GM18907 (cell line): Measurements from ENCODE around the gene TMEM179.
"Not testable (repeated sequence)": the region's sequence is repeated elsewhere in the genome, so short reads cannot be mapped to it uniquely, and the experiment has no call there.

Source experiments
- ATAC-seq: cut with Tn5 transposase; IDR thresholded peaks from one replicate; pipeline ENCODE4 v1.9.1; 2021; ENCODE audit warnings: mild to moderate bottlenecking, moderate library complexity; ENCODE audit not compliant: unreplicated experiment

TMEM179 gene

GRCh38 chr14:104588066-104588857 is 16.3 kb downstream of the TMEM179 start:
- ATAC-seq: no peak

- no peak for ATAC-seq
Measured at GRCh38 chr14:104587641-104588040, 16.9 kb downstream of the TMEM179 start.

- ATAC-seq: no peak
Measured at GRCh38 chr14:104586832-104587620, 17.5 kb downstream of the TMEM179 start.

GRCh38 chr14:104585966-104586697 is 18.4 kb downstream of the TMEM179 start:
- ATAC-seq: no peak

GRCh38 chr14:104584557-104584956 is 20.0 kb downstream of the TMEM179 start:
- ATAC-seq: no peak

GRCh38 chr14:104583424-104584306 is 20.9 kb downstream of the TMEM179 start:
- no peak for ATAC-seq

GRCh38 chr14:104582662-104583061 is 21.9 kb downstream of the TMEM179 start:
- no peak for ATAC-seq

- no peak for ATAC-seq
Measured at GRCh38 chr14:104582005-104582404, 22.6 kb downstream of the TMEM179 start.

GRCh38 chr14:104581521-104581920 is 23.1 kb downstream of the TMEM179 start:
- no peak for ATAC-seq

GRCh38 chr14:104580961-104581360 is 23.6 kb downstream of the TMEM179 start:
- no peak for ATAC-seq

GRCh38 chr14:104579939-104580338 is 24.6 kb downstream of the TMEM179 start:
- not testable (repeated sequence) for ATAC-seq

- no peak for ATAC-seq
Measured at GRCh38 chr14:104579507-104579906, 25.1 kb downstream of the TMEM179 start, which contains the start of gene C14orf180. Gene C14orf180 (plus strand): TSS chr14:104579764. CDS start chr14:104586431, 6,667 bp downstream.

GRCh38 chr14:104578321-104578720 is 26.3 kb downstream of the TMEM179 start:
- no peak for ATAC-seq

GRCh38 chr14:104577847-104578301 is 26.7 kb downstream of the TMEM179 start:
- no peak for ATAC-seq

GRCh38 chr14:104577426-104577825 is 27.1 kb downstream of the TMEM179 start:
- no peak for ATAC-seq

- no peak for ATAC-seq
Measured at GRCh38 chr14:104576970-104577332, 27.6 kb downstream of the TMEM179 start.

GRCh38 chr14:104576232-104576969 is 28.2 kb downstream of the TMEM179 start:
- ATAC-seq: no peak

- ATAC-seq: no peak
Measured at GRCh38 chr14:104574978-104575583, 29.5 kb downstream of the TMEM179 start.

GRCh38 chr14:104574536-104574935 is 30.0 kb downstream of the TMEM179 start:
- no peak for ATAC-seq
